Transverse colon (tissue), 4 donors: Measurements from ENCODE around the gene NPS. TPM values are rescaled to one million over a fixed set of nuclear protein-coding genes. Genes with fewer than 3 reads are reported as not detected.

ENCODE experiments used
- DNase-seq: peaks from one replicate; pipeline ENCODE4 v3.0.0-alpha.2; 2019
- H3K27ac ChIP-seq, 4 donors: fragments of 200-600 bp; sonication (generic); 2 replicates each; pipeline ENCODE4 v1.5.1; 2016 to 2018; ENCODE audit warnings: inconsistent platforms in 4 of 4
- H3K27me3 ChIP-seq: fragments of 200-600 bp; sonication (generic); 2 replicates; pipeline ENCODE4 v1.5.1; 2017; ENCODE audit warnings: inconsistent platforms
- H3K36me3 ChIP-seq, 4 donors: fragments of 200-600 bp; sonication (generic); 2 replicates each; pipeline ENCODE4 v1.5.1; 2017 to 2019; ENCODE audit warnings: inconsistent platforms in 4 of 4
- H3K4me1 ChIP-seq, 4 donors: fragments of 200-600 bp; sonication (generic); 2 replicates each; pipeline ENCODE4 v1.5.1; 2017 to 2020; ENCODE audit warnings: inconsistent platforms in 4 of 4
- H3K4me3 ChIP-seq, 4 donors: fragments of 200-600 bp; sonication (generic); 1 replicate in 1 of 4; 2 replicates in 3 of 4; pipeline versions ENCODE4 v1.5.1 to v1.6.1; 2017 to 2019; ENCODE audit warnings: inconsistent platforms in 4 of 4
- H3K9me3 ChIP-seq, 2 donors: fragments of 200-600 bp; sonication (generic); 2 replicates each; pipeline ENCODE4 v1.5.1; 2017 to 2019; ENCODE audit warnings: inconsistent platforms in 2 of 2
- EP300 ChIP-seq: sonication (generic); formaldehyde crosslinking; IDR thresholded peaks from one replicate; pipeline ENCODE4 v1.6.1; 2017; ENCODE audit warnings: antibody characterized with exemption, low read depth
- POLR2A ChIP-seq: fragments of 450-650 bp; IDR thresholded peaks from one replicate; pipeline ENCODE4 v1.6.1; 2016; ENCODE audit warnings: antibody characterized with exemption, mild to moderate bottlenecking, moderate library complexity
- POLR2AphosphoS5 ChIP-seq, 3 donors: sonication (generic); formaldehyde crosslinking; IDR thresholded peaks; one replicate each; pipeline ENCODE4 v1.6.1; 2016; ENCODE audit warnings: antibody characterized with exemption in 3 of 3
- WGBS, 2 donors: methylation state at CpG; one replicate each; pipeline ENCODE4 v1.1.5; 2018; ENCODE audit warnings: low coverage in 1 of 2; 5-methylcytosine and 5-hydroxymethylcytosine counted together
- in situ Hi-C, 4 donors: fragments of 200-750 bp; cut with MboI; loops; one replicate each; pipeline versions ENCODE4 v1.15.0 to v1.15.1; 2017; ENCODE audit warnings: low sequenced_read_pairs in 3 of 4, low pct_ligation_motif_present in 1 of 4, low pct_unique_long_range_greater_than_20kb in 1 of 4
- intact Hi-C: fragments of 100-400 bp; cut with DNase I; formaldehyde crosslinking; loops from one replicate; pipeline ENCODE4 v1.15.1; 2023; ENCODE audit warnings: low total_unique reads
- total RNA-seq, 4 donors: library from RNA; depleted of rRNA; stranded (reverse); fragments of >200 nt; gene quantifications; one replicate each; pipeline ENCODE4 v1.1.0, GENCODE V29; 2016
- TF ChIP-seq, protein P1 (sequence below), 5 experiments: fragments of 200-600 bp in 3 of 5; fragments of 450-650 bp in 2 of 5; sonication (generic) in 3 of 5; IDR thresholded peaks; 1 replicate in 2 of 5; 2 replicates in 3 of 5; pipeline ENCODE4 v1.5.1; 2016 to 2017; ENCODE audit warnings: antibody characterized with exemption in 5 of 5, inconsistent platforms in 3 of 5, mild to moderate bottlenecking in 2 of 5, moderate library complexity in 1 of 5

Gene NPS
- total RNA-seq, 4 donors from 2014 or later: not detected

DNA sequence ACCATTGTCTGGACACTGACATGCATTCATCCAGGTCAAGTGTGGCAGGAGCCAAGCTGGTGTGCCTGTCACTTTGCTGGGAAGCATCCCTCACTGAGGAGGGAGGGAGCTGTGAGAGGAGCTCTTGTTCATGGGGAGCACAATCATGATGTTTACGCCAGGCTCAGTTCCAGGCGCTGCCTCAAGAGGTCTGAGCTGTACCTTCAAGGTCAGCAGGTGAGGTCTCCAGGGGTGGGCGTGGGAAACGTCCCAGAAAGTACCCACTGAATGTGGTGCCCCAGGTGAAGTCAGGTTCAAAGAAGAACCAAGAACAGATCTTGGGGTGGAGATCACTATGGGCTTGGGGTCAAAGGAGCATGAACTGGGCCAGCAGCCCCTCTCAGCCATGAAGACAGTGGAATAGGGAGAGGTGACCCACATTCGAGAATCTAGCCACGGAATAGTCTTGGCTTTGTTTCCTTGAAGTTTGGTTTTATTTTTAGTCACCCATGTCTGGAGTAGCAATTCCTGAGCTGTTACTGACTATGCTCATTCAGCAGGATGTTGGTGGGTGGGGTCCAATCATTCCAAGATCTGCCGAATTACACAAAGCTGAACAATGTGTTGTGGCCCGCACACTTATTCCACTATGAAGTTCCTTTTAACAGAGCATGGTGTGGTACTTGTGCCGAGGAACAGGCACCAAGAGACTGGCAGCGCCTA is 29.3 kb downstream of the NPS start:
- no peak for TF ChIP-seq POLR2A
- TF ChIP-seq POLR2AphosphoS5 (IDR thresholded peaks at IDR 0.05): no peak
- TF ChIP-seq, protein P1, sequence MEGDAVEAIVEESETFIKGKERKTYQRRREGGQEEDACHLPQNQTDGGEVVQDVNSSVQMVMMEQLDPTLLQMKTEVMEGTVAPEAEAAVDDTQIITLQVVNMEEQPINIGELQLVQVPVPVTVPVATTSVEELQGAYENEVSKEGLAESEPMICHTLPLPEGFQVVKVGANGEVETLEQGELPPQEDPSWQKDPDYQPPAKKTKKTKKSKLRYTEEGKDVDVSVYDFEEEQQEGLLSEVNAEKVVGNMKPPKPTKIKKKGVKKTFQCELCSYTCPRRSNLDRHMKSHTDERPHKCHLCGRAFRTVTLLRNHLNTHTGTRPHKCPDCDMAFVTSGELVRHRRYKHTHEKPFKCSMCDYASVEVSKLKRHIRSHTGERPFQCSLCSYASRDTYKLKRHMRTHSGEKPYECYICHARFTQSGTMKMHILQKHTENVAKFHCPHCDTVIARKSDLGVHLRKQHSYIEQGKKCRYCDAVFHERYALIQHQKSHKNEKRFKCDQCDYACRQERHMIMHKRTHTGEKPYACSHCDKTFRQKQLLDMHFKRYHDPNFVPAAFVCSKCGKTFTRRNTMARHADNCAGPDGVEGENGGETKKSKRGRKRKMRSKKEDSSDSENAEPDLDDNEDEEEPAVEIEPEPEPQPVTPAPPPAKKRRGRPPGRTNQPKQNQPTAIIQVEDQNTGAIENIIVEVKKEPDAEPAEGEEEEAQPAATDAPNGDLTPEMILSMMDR (IDR thresholded peaks at IDR 0.05): no peak
- no peak for TF ChIP-seq EP300
- 71% methylated on average over 10 of the region's 10 CpGs; no CpG with 5 or more reads in 1 of the 2 donors for WGBS, 2 donors
- Histone ChIP-seq H3K4me1 (no peaks in the 10 kb centered on the region), H3K36me3 (no peaks in the 10 kb centered on the region), H3K27ac (no peak overlapping the region), H3K9me3 (no peaks in the 10 kb centered on the region), H3K4me3 (no peak overlapping the region), H3K27me3 (no peaks in the 10 kb centered on the region)
- in situ Hi-C loops (no loop called here), intact Hi-C loops (no loop called here)
- DNase-seq: no peak

DNA sequence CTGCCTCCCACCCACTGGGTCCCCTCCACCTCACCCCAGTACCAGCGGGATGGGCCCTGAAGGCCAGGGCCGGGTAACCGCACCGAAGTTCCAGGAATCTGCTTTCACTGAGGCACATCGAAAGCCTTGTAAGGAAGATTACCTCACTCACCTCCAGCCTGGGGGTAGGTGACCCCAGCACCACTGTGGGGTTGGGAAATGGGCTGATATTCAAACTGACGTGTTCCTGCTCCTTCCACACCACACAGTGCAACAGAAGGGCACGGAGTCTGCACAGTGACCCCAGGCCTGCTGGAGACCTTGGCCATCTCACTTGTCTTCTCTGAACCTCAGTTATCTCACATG is 29.8 kb downstream of the NPS start:
- no peak overlapping the region for H3K27ac ChIP-seq
- no peak for DNase-seq
- in situ Hi-C loops: no loop called here
- H3K9me3 ChIP-seq: no peaks in the 10 kb centered on the region
- 84% methylated on average over 7 of the region's 7 CpGs; no CpG with 5 or more reads in 1 of the 2 donors for WGBS, 2 donors
- H3K36me3 ChIP-seq: no peaks in the 10 kb centered on the region
- TF ChIP-seq, protein P1 (IDR thresholded peaks at IDR 0.05): no peak
- TF ChIP-seq POLR2A: no peak
- no peak for TF ChIP-seq EP300
- TF ChIP-seq POLR2AphosphoS5 (IDR thresholded peaks at IDR 0.05): no peak
- no peaks in the 10 kb centered on the region for H3K27me3 ChIP-seq
- intact Hi-C loops: no loop called here
- no peaks in the 10 kb centered on the region for H3K4me1 ChIP-seq
- H3K4me3 ChIP-seq: no peak overlapping the region

DNA sequence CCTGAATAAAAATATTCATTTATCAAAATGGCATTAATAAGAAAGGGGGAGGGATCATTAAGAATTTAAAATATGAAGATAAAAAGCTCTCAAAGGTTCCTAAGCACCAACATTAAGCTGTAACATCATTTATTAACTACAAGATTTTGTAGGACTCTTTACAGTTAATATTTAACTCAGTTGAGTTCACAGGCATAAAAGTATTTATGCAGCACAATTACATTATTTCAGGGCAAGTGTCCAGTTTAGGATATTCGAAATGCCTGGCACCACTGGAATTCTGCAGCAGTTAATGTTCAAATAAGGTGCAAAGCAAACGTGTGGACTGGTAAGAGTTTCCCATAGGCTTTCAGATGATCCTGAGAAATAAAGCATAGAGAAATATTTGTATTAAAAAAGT is 30.5 kb downstream of the NPS start:
- no peak for TF ChIP-seq POLR2AphosphoS5 (IDR thresholded peaks at IDR 0.05)
- no peak for TF ChIP-seq POLR2A
- TF ChIP-seq EP300: no peak
- TF ChIP-seq, protein P1 (IDR thresholded peaks at IDR 0.05): no peak
- Histone ChIP-seq H3K4me3 (no peak overlapping the region), H3K9me3 (no peaks in the 10 kb centered on the region), H3K4me1 (no peaks in the 10 kb centered on the region), H3K27ac (no peak overlapping the region), H3K36me3 (no peaks in the 10 kb centered on the region), H3K27me3 (no peaks in the 10 kb centered on the region)
- WGBS, 2 donors: 0 to 23% methylated on average over 2 of the region's 2 CpGs
- intact Hi-C loops: no loop called here
- DNase-seq: no peak
- in situ Hi-C loops: no loop called here

DNA sequence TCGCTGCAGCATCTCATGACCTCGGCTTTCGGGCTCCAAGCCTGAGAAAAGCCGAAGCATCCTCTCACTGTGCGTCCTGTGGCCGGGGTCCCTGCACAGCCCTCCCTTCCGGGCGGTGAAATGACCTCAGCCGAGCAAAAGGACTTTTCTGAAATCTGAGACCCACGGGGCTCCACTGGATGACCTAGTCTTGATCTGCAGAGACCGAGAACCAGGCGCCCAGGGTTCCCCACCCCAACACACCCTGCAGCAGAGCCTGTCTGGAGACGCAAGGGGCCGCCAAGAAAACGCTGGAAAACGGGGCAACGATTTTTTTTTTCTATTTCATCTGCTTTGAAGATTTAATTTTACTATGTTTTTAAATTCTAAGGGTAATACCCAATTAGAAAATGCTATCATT is 31.7 kb downstream of the NPS start:
- no peak for DNase-seq
- in situ Hi-C loops (no loop called here), intact Hi-C loops (no loop called here)
- no peaks in the 10 kb centered on the region for H3K9me3 ChIP-seq
- H3K27ac ChIP-seq: no peak overlapping the region
- H3K27me3 ChIP-seq: no peaks in the 10 kb centered on the region
- H3K4me3 ChIP-seq: no peak overlapping the region
- H3K36me3 ChIP-seq: no peaks in the 10 kb centered on the region
- H3K4me1 ChIP-seq: no peaks in the 10 kb centered on the region
- TF ChIP-seq, protein P1 (IDR thresholded peaks at IDR 0.05): no peak
- TF ChIP-seq POLR2A: no peak
- TF ChIP-seq POLR2AphosphoS5 (IDR thresholded peaks at IDR 0.05): no peak
- TF ChIP-seq EP300: no peak
- 82 to 84% methylated on average over 10 to 17 of the region's 17 CpGs for WGBS, 2 donors
